IMR-90 (cell line): Measurements from ENCODE around the gene PLSCR3. TPM values are rescaled to one million over a fixed set of nuclear protein-coding genes. Genes with fewer than 3 reads are reported as not detected.

Source experiments
- ATAC-seq: fragments of 200-7000 bp; cut with Tn5 transposase; 2 replicates; pipeline ENCODE4 v1.9.1; 2020; ENCODE audit warnings: low read depth, mild to moderate bottlenecking, moderate library complexity
- BruUV-seq: library from RNA; stranded (reverse); fragments of 400-500 nt; replicated peaks from 2 replicates; lab custom pipeline; 2021; lab: Mats Ljungman, UMichigan
- CTCF ChIA-PET: fragments of 300-600 bp; formaldehyde crosslinking; extraction: SDS; loops from one replicate; lab custom pipeline; 2021; ENCODE audit warnings: antibody characterized with exemption; lab: Yijun Ruan, JAX
- POLR2A ChIA-PET: fragments of 300-600 bp; sonication (Branson Sonifier 250); formaldehyde crosslinking; loops from one replicate; lab custom pipeline; 2022; ENCODE audit warnings: antibody characterized with exemption; ENCODE audit not compliant: unreplicated experiment; lab: Charles Lee
- DNase-seq: peaks from one replicate; pipeline ENCODE4 v3.0.0; 2013
- H2AFZ ChIP-seq: replicated peaks from 2 replicates; pipeline ENCODE3; 2013; ENCODE audit warnings: low read length, mild to moderate bottlenecking; ENCODE audit not compliant: poor library complexity
- H2AK5ac ChIP-seq: 2 replicates; pipeline ENCODE4 v1.6.1; 2013; ENCODE audit warnings: low read depth, low read length, inconsistent platforms
- H2AK9ac ChIP-seq: replicated peaks from 2 replicates; pipeline ENCODE3; 2013; ENCODE audit warnings: mild to moderate bottlenecking, low read depth, low read length, moderate library complexity; ENCODE audit not compliant: poor library complexity
- H2BK120ac ChIP-seq: 2 replicates; pipeline ENCODE4 v1.6.1; 2013; ENCODE audit warnings: low read depth, low read length, inconsistent platforms
- H2BK15ac ChIP-seq: 3 replicates; pipeline ENCODE4 v1.6.1; 2013; ENCODE audit warnings: low read depth, low read length, inconsistent platforms
- H2BK20ac ChIP-seq: 2 replicates; pipeline ENCODE4 v1.6.1; 2013; ENCODE audit warnings: low read depth, mild to moderate bottlenecking, inconsistent platforms, low read length, moderate library complexity
- H2BK5ac ChIP-seq: 2 replicates; pipeline ENCODE4 v1.6.1; 2013; ENCODE audit warnings: mild to moderate bottlenecking, low read depth, low read length, inconsistent platforms; ENCODE audit not compliant: poor library complexity, severe bottlenecking
- H3K14ac ChIP-seq: replicated peaks from 2 replicates; pipeline ENCODE4 v1.6.1; 2013; ENCODE audit warnings: low read depth, low read length, inconsistent platforms
- H3K18ac ChIP-seq: 2 replicates; pipeline ENCODE4 v1.6.1; 2013; ENCODE audit warnings: low read depth, low read length, control low read depth
- H3K23ac ChIP-seq: 2 replicates; pipeline ENCODE4 v1.6.1; 2013; ENCODE audit warnings: low read depth, low read length, inconsistent platforms
- H3K27ac ChIP-seq: 2 replicates; pipeline ENCODE4 v1.5.1; 2013; ENCODE audit warnings: mild to moderate bottlenecking, control low read depth, low read length; ENCODE audit not compliant: insufficient read depth
- H3K27me3 ChIP-seq: 2 replicates; pipeline ENCODE4 v1.6.1; 2013; ENCODE audit warnings: low read length; ENCODE audit not compliant: control insufficient read depth, insufficient read depth
- H3K36me3 ChIP-seq: 2 replicates; pipeline ENCODE4 v1.6.1; 2013; ENCODE audit warnings: low read length, mixed read lengths; ENCODE audit not compliant: control insufficient read depth, insufficient read depth
- H3K4ac ChIP-seq: 2 replicates; pipeline ENCODE4 v1.6.1; 2013; ENCODE audit warnings: low read depth, low read length, inconsistent platforms
- H3K4me1 ChIP-seq: 2 replicates; pipeline ENCODE4 v1.6.1; 2013; ENCODE audit warnings: low read length, mixed read lengths; ENCODE audit not compliant: control insufficient read depth, insufficient read depth
- H3K4me2 ChIP-seq: 2 replicates; pipeline ENCODE4 v1.6.1; 2013; ENCODE audit warnings: low read depth, mild to moderate bottlenecking, control low read depth, low read length, moderate library complexity
- H3K4me3 ChIP-seq: 2 replicates; pipeline ENCODE4 v1.5.1; 2013; ENCODE audit warnings: low read depth, mild to moderate bottlenecking, control low read depth, low read length, moderate library complexity; ENCODE audit not compliant: insufficient read depth
- H3K56ac ChIP-seq: 2 replicates; pipeline ENCODE4 v1.6.1; 2013; ENCODE audit warnings: low read length, inconsistent platforms; ENCODE audit not compliant: insufficient read depth; ENCODE audit errors: extremely low read depth
- H3K79me1 ChIP-seq, 2 experiments: 2 replicates each; pipeline ENCODE4 v1.6.1; 2013; ENCODE audit warnings: low read length in 2 of 2, inconsistent platforms in 1 of 2, low read depth in 1 of 2
- H3K9ac ChIP-seq: 2 replicates; pipeline ENCODE4 v1.6.1; 2013; ENCODE audit warnings: low read depth, low read length, control low read depth
- H3K9me1 ChIP-seq: 2 replicates; pipeline ENCODE4 v1.6.1; 2013; ENCODE audit warnings: low read length, inconsistent platforms; ENCODE audit not compliant: insufficient read depth
- H3K9me3 ChIP-seq: 2 replicates; pipeline ENCODE4 v1.6.1; 2013; ENCODE audit warnings: low read length; ENCODE audit not compliant: control insufficient read depth, insufficient read depth
- H4K20me1 ChIP-seq: 2 replicates; pipeline ENCODE4 v1.6.1; 2013; ENCODE audit warnings: low read length, inconsistent platforms; ENCODE audit not compliant: insufficient read depth
- H4K5ac ChIP-seq: 2 replicates; pipeline ENCODE4 v1.6.1; 2013; ENCODE audit warnings: mild to moderate bottlenecking, low read depth, low read length, control low read depth
- H4K8ac ChIP-seq, 2 experiments: 2 replicates each; pipeline ENCODE4 v1.6.1; 2013; ENCODE audit warnings: low read depth in 2 of 2, low read length in 2 of 2, control low read depth in 1 of 2, inconsistent platforms in 1 of 2
- H4K91ac ChIP-seq: 2 replicates; pipeline ENCODE4 v1.6.1; 2013; ENCODE audit warnings: low read depth, low read length, inconsistent platforms; ENCODE audit not compliant: insufficient read depth
- CEBPB ChIP-seq: IDR thresholded peaks from 2 replicates; pipeline ENCODE4 v1.6.1; 2012; ENCODE audit warnings: low read depth, low read length, improper control_type of control experiment
- CTCF ChIP-seq: conservative IDR thresholded peaks from 2 replicates; pipeline ENCODE4 v1.5.1; 2012; ENCODE audit warnings: mild to moderate bottlenecking, low read depth, low read length, improper control_type of control experiment
- FOS ChIP-seq: fragments of 150-350 bp; IDR thresholded peaks from 2 replicates; pipeline ENCODE4 v1.6.1; 2016; ENCODE audit warnings: low read depth, low read length
- MAFK ChIP-seq: IDR thresholded peaks from 2 replicates; pipeline ENCODE4 v1.6.1; 2012; ENCODE audit warnings: low read depth, low read length, improper control_type of control experiment
- MAZ ChIP-seq: IDR thresholded peaks from 2 replicates; pipeline ENCODE4 v1.6.1; 2012; ENCODE audit warnings: low read depth, mild to moderate bottlenecking, low read length, improper control_type of control experiment, moderate library complexity, borderline replicate concordance
- MXI1 ChIP-seq: IDR thresholded peaks from 2 replicates; pipeline ENCODE4 v1.6.1; 2012; ENCODE audit warnings: low read depth, mild to moderate bottlenecking, low read length, moderate library complexity, borderline replicate concordance
- NFE2L2 ChIP-seq: fragments of 150-350 bp; IDR thresholded peaks from 2 replicates; pipeline ENCODE4 v1.6.1; 2016; ENCODE audit warnings: low read depth, mild to moderate bottlenecking, low read length
- POLR2A ChIP-seq: IDR thresholded peaks from 2 replicates; pipeline ENCODE4 v1.6.1; 2012; ENCODE audit warnings: mild to moderate bottlenecking, low read depth, low read length
- RFX5 ChIP-seq: IDR thresholded peaks from 2 replicates; pipeline ENCODE4 v1.8.0; 2012; ENCODE audit warnings: low read depth, mild to moderate bottlenecking, low read length, moderate library complexity
- SMC3 ChIP-seq: fragments of 150-350 bp; IDR thresholded peaks from 2 replicates; pipeline ENCODE4 v1.6.1; 2016; ENCODE audit warnings: low read depth, mild to moderate bottlenecking, antibody characterized with exemption, low read length, moderate library complexity
- WGBS, 2 experiments: methylation state at CpG; one replicate each; pipeline versions ENCODE4 v1.1.5 to v1.1.7; 2013; ENCODE audit warnings: missing lambda C conversion rate in 2 of 2; ENCODE audit not compliant: insufficient read length in 1 of 2; ENCODE audit errors: extremely low coverage in 2 of 2; 5-methylcytosine and 5-hydroxymethylcytosine counted together
- dilution Hi-C: fragments of 300-500 bp; cut with HindIII; formaldehyde crosslinking; loops from one replicate; pipeline ENCODE4 v1.14.3; 2018; ENCODE audit warnings: low sequenced_read_pairs; ENCODE audit not compliant: unreplicated experiment
- in situ Hi-C: fragments of 300-500 bp; cut with MboI; formaldehyde crosslinking; loops from 3 replicates; pipeline ENCODE4 v1.14.3; 2019; ENCODE audit warnings: low sequenced_read_pairs, inconsistent platforms, mixed read lengths
- intact Hi-C: fragments of 100-400 bp; cut with micrococcal nuclease; formaldehyde crosslinking; loops from 2 replicates; pipeline ENCODE4 v1.10.0; 2022
- polyA plus RNA-seq, 3 experiments: library from polyadenylated mRNA; depleted of rRNA; stranded (reverse); fragments of >200 nt; gene quantifications; 2 replicates each; pipeline ENCODE4 v1.2.3, GENCODE V29; 2012; ENCODE audit warnings: low replicate concordance in 1 of 3
- total RNA-seq: library from RNA; depleted of rRNA; stranded (reverse); fragments of >200 nt; gene quantifications from 2 replicates; pipeline ENCODE4 v1.2.3, GENCODE V29; 2012
- TF ChIP-seq, protein P1 (sequence below): fragments of 150-350 bp; IDR thresholded peaks from 2 replicates; pipeline ENCODE4 v1.6.1; 2017; ENCODE audit warnings: mild to moderate bottlenecking, antibody characterized with exemption, low read length, low read depth

The PLSCR3 gene
- total and polyA plus RNA-seq, 2 of the 4 experiments (the other 2 are of a cell fraction), result 6.1 to 116 TPM

DNA sequence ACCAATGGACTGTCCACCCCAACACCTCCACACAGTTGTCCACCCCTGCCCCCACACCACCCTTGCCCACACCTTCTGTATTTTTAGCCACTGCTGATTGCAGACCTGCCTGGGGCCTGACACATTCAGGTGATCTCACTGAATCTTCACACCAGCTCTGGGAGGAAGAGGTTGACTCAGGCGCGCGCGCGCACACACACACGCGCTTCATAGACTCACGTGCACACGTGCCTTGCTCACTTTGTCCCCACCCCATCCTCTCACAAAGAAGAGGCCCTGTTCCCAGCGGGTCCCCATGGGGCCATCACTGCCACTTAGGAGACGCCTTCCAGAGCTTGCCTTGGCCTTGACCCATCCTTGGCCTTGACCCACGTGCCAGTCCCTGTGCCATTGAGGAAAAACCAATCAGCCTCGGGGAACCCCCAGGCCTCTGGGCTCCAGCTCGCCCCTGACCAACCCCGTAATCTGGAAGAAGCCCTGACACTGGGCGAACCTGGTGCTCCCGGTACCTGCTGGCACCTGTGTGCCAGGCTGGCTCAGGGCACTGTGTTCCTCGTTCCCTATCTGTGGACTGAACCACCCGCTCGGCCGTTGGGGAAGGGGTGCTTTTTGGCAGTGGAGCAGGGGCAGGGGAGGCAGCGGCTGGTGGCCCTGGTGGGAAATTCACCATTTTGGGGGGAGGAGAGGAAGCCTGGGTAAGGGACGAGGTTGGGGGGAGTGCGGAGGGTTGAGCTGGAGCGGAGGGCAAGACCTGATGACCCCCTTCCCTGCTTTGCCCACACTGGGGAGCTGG lies 16.5 kb upstream of the PLSCR3 start:
- Histone ChIP-seq H2BK15ac (no peak overlapping the region), H2BK120ac (no peak overlapping the region), H3K14ac (no peak overlapping the region), H3K4me1 (peaks cover 8% of the 10 kb centered on the region), H2BK5ac (no peak overlapping the region), H2AK5ac (no peak overlapping the region), H3K56ac (no peak overlapping the region), H4K8ac (no peak overlapping the region), H2AK9ac (peak overlapping the region; percentile 24), H3K23ac (no peak overlapping the region), H3K9me3 (no peaks in the 10 kb centered on the region), H3K4ac (no peak overlapping the region), H3K9me1 (peaks cover 7% of the 10 kb centered on the region; the same call in 1 of the 2 replicates), H3K18ac (no peak overlapping the region), H2AFZ (peak overlapping the region; percentile 21), H3K9ac (no peak overlapping the region), H3K4me3 (no peak overlapping the region), H3K4me2 (no peak overlapping the region), H4K20me1 (peaks cover 11% of the 10 kb centered on the region), H4K91ac (no peak overlapping the region), H2BK20ac (no peak overlapping the region), H3K27me3 (no peaks in the 10 kb centered on the region), H3K79me1 (peaks cover 0 to 23% of the 10 kb centered on the region in 2 experiments; a peak in 3 of 4 replicates), H3K27ac (no peak overlapping the region), H3K36me3 (peaks cover 40% of the 10 kb centered on the region), H4K5ac (no peak overlapping the region)
- TF ChIP-seq CEBPB (no peak), POLR2A (no peak), MXI1 (no peak), RFX5 (no peak), MAFK (no peak), MAZ (no peak), CTCF (no peak), FOS (no peak), SMC3 (no peak), NFE2L2 (no peak)
- TF ChIP-seq, protein P1, sequence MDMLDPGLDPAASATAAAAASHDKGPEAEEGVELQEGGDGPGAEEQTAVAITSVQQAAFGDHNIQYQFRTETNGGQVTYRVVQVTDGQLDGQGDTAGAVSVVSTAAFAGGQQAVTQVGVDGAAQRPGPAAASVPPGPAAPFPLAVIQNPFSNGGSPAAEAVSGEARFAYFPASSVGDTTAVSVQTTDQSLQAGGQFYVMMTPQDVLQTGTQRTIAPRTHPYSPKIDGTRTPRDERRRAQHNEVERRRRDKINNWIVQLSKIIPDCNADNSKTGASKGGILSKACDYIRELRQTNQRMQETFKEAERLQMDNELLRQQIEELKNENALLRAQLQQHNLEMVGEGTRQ, result no peak
- no peak for DNase-seq
- intact Hi-C loops (no loop called here), dilution Hi-C loops (no loop called here), in situ Hi-C loops (no loop called here)
- ATAC-seq, result no peak
- ChIA-PET CTCF (no interaction called here), POLR2A (no interaction called here)
- no TSS peak for BruUV-seq
- 92% methylated on average over 18 of the region's 25 CpGs; no CpG with 5 or more reads in 1 of the 2 experiments for WGBS, 2 experiments
